Gastrocnemius medialis (tissue), 4 donors: ENCODE measurements around the gene SLC30A4. TPM values are rescaled to one million over a fixed set of nuclear protein-coding genes. Genes with fewer than 3 reads are reported as not detected.

Experiments used
- ATAC-seq, 2 donors: fragments of 150-250 bp; one replicate each; pipeline ENCODE4 v1.9.1; 2016
- DNase-seq, 2 donors: peaks; one replicate each; pipeline ENCODE4 v3.0.0-alpha.2; 2019
- H3K27ac ChIP-seq, 4 donors: fragments of 200-600 bp; sonication (generic); 1 replicate in 1 of 4; 2 replicates in 3 of 4; pipeline ENCODE4 v1.5.1; 2016 to 2018; ENCODE audit warnings: mild to moderate bottlenecking in 2 of 4, moderate library complexity in 1 of 4
- H3K27me3 ChIP-seq, 3 donors: fragments of 200-600 bp; sonication (generic) in 2 of 3; 1 replicate in 1 of 3; 2 replicates in 2 of 3; pipeline versions ENCODE4 v1.5.1 to v1.6.0; 2016 to 2019; ENCODE audit warnings: mild to moderate bottlenecking in 1 of 3, moderate library complexity in 1 of 3
- H3K36me3 ChIP-seq, 2 donors: fragments of 200-600 bp; sonication (generic) in 1 of 2; one replicate each; pipeline ENCODE4 v1.5.1; 2017 to 2018
- H3K4me1 ChIP-seq, 2 donors: fragments of 200-600 bp; sonication (generic) in 1 of 2; one replicate each; pipeline ENCODE4 v1.5.1; 2016 to 2017; ENCODE audit warnings: mild to moderate bottlenecking in 2 of 2
- H3K4me3 ChIP-seq, 4 donors: fragments of 200-600 bp; sonication (generic) in 3 of 4; 1 replicate in 1 of 4; 2 replicates in 3 of 4; pipeline ENCODE4 v1.5.1; 2016 to 2019; ENCODE audit warnings: mild to moderate bottlenecking in 2 of 4
- H3K9me3 ChIP-seq, 3 donors: fragments of 200-600 bp; sonication (generic) in 2 of 3; 1 replicate in 1 of 3; 2 replicates in 2 of 3; pipeline ENCODE4 v1.5.1; 2016 to 2019
- POLR2A ChIP-seq, 2 donors: fragments of 450-650 bp; IDR thresholded peaks; one replicate each; pipeline ENCODE4 v1.6.1; 2017; ENCODE audit warnings: antibody characterized with exemption in 2 of 2, mild to moderate bottlenecking in 2 of 2, moderate library complexity in 2 of 2
- in situ Hi-C, 4 donors: fragments of 200-750 bp; cut with MboI; loops; one replicate each; pipeline versions ENCODE4 v1.15.0 to v1.8.0; 2017; ENCODE audit warnings: low sequenced_read_pairs in 4 of 4
- intact Hi-C: fragments of 100-400 bp; cut with DNase I; formaldehyde crosslinking; loops from one replicate; pipeline ENCODE4 v1.15.1; 2023; ENCODE audit warnings: low total_unique reads
- total RNA-seq, 4 donors: library from RNA; depleted of rRNA; stranded (reverse); fragments of >200 nt; gene quantifications; one replicate each; pipeline versions ENCODE4 v1.1.0 to v1.2.3, GENCODE V29; 2016
- TF ChIP-seq, protein P1 (sequence below), 5 experiments: fragments of 450-650 bp in 3 of 5; fragments of 200-600 bp in 2 of 5; sonication (generic) in 2 of 5; IDR thresholded peaks in 4 of 5; conservative IDR thresholded peaks in 1 of 5; 1 replicate in 4 of 5; 2 replicates in 1 of 5; pipeline ENCODE4 v1.5.1; 2016 to 2019; ENCODE audit warnings: antibody characterized with exemption in 5 of 5, mild to moderate bottlenecking in 3 of 5, moderate library complexity in 3 of 5

Gene SLC30A4
- total RNA-seq, 4 donors from 2014 or later, result 1.4 to 2.3 (median 1.7) TPM

GRCh38 chr15:45443645-45444044 is 78.9 kb downstream of the SLC30A4 start:
- TF ChIP-seq POLR2A (IDR thresholded peaks at IDR 0.05), result no peak
- TF ChIP-seq, protein P1, sequence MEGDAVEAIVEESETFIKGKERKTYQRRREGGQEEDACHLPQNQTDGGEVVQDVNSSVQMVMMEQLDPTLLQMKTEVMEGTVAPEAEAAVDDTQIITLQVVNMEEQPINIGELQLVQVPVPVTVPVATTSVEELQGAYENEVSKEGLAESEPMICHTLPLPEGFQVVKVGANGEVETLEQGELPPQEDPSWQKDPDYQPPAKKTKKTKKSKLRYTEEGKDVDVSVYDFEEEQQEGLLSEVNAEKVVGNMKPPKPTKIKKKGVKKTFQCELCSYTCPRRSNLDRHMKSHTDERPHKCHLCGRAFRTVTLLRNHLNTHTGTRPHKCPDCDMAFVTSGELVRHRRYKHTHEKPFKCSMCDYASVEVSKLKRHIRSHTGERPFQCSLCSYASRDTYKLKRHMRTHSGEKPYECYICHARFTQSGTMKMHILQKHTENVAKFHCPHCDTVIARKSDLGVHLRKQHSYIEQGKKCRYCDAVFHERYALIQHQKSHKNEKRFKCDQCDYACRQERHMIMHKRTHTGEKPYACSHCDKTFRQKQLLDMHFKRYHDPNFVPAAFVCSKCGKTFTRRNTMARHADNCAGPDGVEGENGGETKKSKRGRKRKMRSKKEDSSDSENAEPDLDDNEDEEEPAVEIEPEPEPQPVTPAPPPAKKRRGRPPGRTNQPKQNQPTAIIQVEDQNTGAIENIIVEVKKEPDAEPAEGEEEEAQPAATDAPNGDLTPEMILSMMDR (IDR thresholded peaks at IDR 0.05 in 4 of 5, conservative IDR thresholded peaks at IDR 0.05 in 1 of 5), result no peak
- DNase-seq (no peak), ATAC-seq (no peak)
- H3K4me1 ChIP-seq, result no peaks in the 10 kb centered on the region
- intact Hi-C loops (no loop called here), in situ Hi-C loops (no loop called here)
- H3K9me3 ChIP-seq, result no peaks in the 10 kb centered on the region
- no peaks in the 10 kb centered on the region for H3K27me3 ChIP-seq
- no peak overlapping the region for H3K4me3 ChIP-seq
- no peaks in the 10 kb centered on the region for H3K36me3 ChIP-seq
- H3K27ac ChIP-seq, result no peak overlapping the region

- intact Hi-C loops, result no loop called here
- H3K9me3 ChIP-seq, result no peaks in the 10 kb centered on the region
- no peaks in the 10 kb centered on the region for H3K4me1 ChIP-seq
- no peak for ATAC-seq
- no peak overlapping the region for H3K4me3 ChIP-seq
- DNase-seq, result no peak
- H3K36me3 ChIP-seq, result no peaks in the 10 kb centered on the region
- in situ Hi-C loops, result no loop called here
- no peak overlapping the region for H3K27ac ChIP-seq
- no peaks in the 10 kb centered on the region for H3K27me3 ChIP-seq
- TF ChIP-seq, protein P1 (IDR thresholded peaks at IDR 0.05 in 4 of 5, conservative IDR thresholded peaks at IDR 0.05 in 1 of 5), result no peak
- TF ChIP-seq POLR2A (IDR thresholded peaks at IDR 0.05), result no peak
These were observed 79.9 kb downstream of the SLC30A4 start for GRCh38 chr15:45442507-45443135.

GRCh38 chr15:45441686-45442085 is 80.9 kb downstream of the SLC30A4 start:
- Histone ChIP-seq H3K4me3 (no peak overlapping the region), H3K27ac (no peak overlapping the region)
- DNase-seq, result no peak

DNA sequence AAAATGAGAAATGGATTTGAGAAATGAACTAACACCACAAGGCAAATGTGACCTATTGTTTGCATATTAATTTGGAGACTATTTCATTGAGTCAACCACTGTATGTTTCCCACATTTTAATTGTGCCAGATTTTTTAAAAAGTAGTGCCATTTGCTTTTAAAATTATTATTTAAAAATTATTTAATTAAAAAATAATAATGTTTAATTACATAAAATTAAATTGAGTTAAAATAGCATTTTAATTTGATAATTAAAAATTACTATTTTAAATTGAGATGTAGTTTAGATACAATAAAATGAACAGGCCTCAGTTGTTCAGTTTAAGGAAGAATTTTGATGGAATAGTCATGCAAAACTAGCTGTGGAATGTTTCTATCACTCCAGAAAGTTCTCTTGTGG is 81.5 kb downstream of the SLC30A4 start:
- H3K4me3 ChIP-seq, result no peak overlapping the region
- in situ Hi-C loops, result no loop called here
- H3K9me3 ChIP-seq, result no peaks in the 10 kb centered on the region
- no peaks in the 10 kb centered on the region for H3K27me3 ChIP-seq
- TF ChIP-seq POLR2A (IDR thresholded peaks at IDR 0.05), result no peak
- TF ChIP-seq, protein P1 (IDR thresholded peaks at IDR 0.05 in 4 of 5, conservative IDR thresholded peaks at IDR 0.05 in 1 of 5), result no peak
- no peaks in the 10 kb centered on the region for H3K4me1 ChIP-seq
- no peak overlapping the region for H3K27ac ChIP-seq
- ATAC-seq, result no peak
- H3K36me3 ChIP-seq, result no peaks in the 10 kb centered on the region
- DNase-seq, result no peak
- intact Hi-C loops, result no loop called here

More at GRCh38 chr15:45441686-45442085, 80.9 kb downstream of the SLC30A4 start:
- TF ChIP-seq, protein P1 (IDR thresholded peaks at IDR 0.05 in 4 of 5, conservative IDR thresholded peaks at IDR 0.05 in 1 of 5), result no peak
- no peak for ATAC-seq
- in situ Hi-C loops (no loop called here), intact Hi-C loops (no loop called here)
- H3K27me3 ChIP-seq, result no peaks in the 10 kb centered on the region
- H3K4me1 ChIP-seq, result no peaks in the 10 kb centered on the region
- no peaks in the 10 kb centered on the region for H3K36me3 ChIP-seq
- H3K9me3 ChIP-seq, result no peaks in the 10 kb centered on the region
